ENCODE measurements around the gene ASTE1.

Gene ASTE1

DNA sequence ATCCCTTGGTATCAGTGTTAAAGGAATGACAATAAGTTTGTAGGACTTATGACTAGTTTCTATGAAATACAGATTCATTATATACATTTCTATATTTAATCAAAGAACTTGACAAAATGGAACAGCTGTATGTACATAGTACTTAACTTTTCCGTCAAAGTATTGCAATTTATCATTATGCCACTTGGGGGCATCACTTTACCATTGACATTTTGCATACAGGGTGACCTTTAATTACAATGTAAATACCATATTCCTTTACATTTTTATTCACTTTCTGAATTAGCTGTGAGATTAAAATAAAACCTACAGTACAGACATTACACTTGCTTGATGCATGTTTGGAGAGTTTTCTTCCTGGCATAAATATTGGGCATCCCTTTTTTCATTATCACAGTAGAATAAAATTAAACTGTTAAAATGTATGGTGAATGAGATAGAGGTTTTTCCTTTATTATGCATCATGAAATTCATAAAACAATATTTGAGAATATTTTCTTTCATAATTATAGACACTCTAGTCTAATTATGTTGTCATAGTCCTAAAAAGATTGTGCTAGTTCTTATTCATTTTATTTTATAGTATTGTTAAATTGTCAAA, 7.0 kb upstream of the ASTE1 start:
- no peaks in the 10 kb centered on the region for H3K36me3 ChIP-seq (ENCODE audit: insufficient read depth, low read length)
- H3K4me3 ChIP-seq (ENCODE audit: low read length, poor library complexity, severe bottlenecking) = no peak overlapping the region
- no peak overlapping the region for H3K9ac ChIP-seq (ENCODE audit: low read depth, low read length, poor library complexity, severe bottlenecking)
- H3K9me3 ChIP-seq (ENCODE audit: insufficient read depth, low read depth, low read length) = no peaks in the 10 kb centered on the region
- H2AFZ ChIP-seq (ENCODE audit: low read length) = peak overlapping the region; percentile 13; the same call in 1 of the 2 replicates
- no peaks in the 10 kb centered on the region for H3K4me1 ChIP-seq (ENCODE audit: insufficient read depth, low read length, poor library complexity, severe bottlenecking)
- no peaks in the 10 kb centered on the region for H3F3A ChIP-seq (ENCODE audit: low read depth)
- no peaks in the 10 kb centered on the region for H3K9me2 ChIP-seq (replicated peaks; ENCODE audit: low read depth, low read length)
- H3K79me2 ChIP-seq (ENCODE audit: insufficient read depth, low read length) = no peaks in the 10 kb centered on the region
- H3K4me2 ChIP-seq (ENCODE audit: low read depth, low read length, poor library complexity, severe bottlenecking) = no peak overlapping the region
- no peaks in the 10 kb centered on the region for H4K20me1 ChIP-seq (ENCODE audit: insufficient read depth, low read length, poor library complexity, severe bottlenecking)
- TF ChIP-seq EZH2phosphoT487 (IDR thresholded peaks at IDR 0.05; ENCODE audit: borderline replicate concordance) = no peak
- TF ChIP-seq, protein P1, sequence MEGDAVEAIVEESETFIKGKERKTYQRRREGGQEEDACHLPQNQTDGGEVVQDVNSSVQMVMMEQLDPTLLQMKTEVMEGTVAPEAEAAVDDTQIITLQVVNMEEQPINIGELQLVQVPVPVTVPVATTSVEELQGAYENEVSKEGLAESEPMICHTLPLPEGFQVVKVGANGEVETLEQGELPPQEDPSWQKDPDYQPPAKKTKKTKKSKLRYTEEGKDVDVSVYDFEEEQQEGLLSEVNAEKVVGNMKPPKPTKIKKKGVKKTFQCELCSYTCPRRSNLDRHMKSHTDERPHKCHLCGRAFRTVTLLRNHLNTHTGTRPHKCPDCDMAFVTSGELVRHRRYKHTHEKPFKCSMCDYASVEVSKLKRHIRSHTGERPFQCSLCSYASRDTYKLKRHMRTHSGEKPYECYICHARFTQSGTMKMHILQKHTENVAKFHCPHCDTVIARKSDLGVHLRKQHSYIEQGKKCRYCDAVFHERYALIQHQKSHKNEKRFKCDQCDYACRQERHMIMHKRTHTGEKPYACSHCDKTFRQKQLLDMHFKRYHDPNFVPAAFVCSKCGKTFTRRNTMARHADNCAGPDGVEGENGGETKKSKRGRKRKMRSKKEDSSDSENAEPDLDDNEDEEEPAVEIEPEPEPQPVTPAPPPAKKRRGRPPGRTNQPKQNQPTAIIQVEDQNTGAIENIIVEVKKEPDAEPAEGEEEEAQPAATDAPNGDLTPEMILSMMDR (conservative IDR thresholded peaks at IDR 0.05; ENCODE audit: low read length) = peak; percentile 83
- H3K27me3 ChIP-seq (ENCODE audit: insufficient read depth, low read length, poor library complexity, severe bottlenecking) = no peaks in the 10 kb centered on the region

DNA sequence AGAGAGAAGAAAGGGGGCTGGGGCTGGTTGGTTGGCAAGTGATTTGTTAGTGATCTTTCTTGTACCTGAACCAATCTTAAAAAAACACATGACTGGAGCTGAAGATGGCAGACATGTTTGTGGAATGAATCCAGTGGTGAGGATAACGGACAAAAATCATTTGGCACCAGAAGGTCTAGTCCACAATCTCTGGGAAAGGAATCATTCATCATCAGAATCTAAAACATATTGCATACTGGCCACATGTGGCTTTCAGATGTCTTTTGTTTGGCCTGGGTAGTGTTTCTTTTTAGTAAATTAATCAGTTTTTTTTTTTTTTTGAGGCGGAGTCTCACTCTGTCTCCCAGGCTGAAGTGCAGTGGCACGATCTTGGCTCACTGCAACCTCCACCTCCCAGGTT, 5.0 kb upstream of the ASTE1 start:
- H3K9me3 ChIP-seq (ENCODE audit: insufficient read depth, low read depth, low read length) = no peaks in the 10 kb centered on the region
- no peak overlapping the region for H2AFZ ChIP-seq (ENCODE audit: low read length)

DNA sequence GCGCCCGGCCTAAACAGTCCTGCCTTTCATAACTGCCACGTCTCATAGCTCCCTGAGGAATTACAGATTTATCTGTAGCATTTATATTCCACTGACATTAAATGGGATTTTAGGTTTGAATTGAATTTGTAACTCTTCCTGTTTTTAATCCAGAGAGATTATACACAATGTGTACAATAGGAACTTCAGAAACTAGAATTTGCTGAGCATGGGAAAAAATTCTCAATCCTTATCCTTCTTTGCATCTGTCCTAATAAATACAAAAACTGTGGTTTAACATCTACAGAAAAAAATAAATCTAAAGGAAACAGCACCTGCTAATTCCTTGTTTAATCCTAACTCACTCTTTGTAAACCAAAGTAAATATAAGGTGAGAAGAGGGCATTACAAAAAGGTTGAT, 2.2 kb upstream of the ASTE1 start:
- Histone ChIP-seq H2AFZ (ENCODE audit: low read length) (no peak overlapping the region), H3K36me3 (ENCODE audit: insufficient read depth, low read length) (no peaks in the 10 kb centered on the region), H3K9me2 (replicated peaks; ENCODE audit: low read depth, low read length) (no peaks in the 10 kb centered on the region), H3K79me2 (ENCODE audit: insufficient read depth, low read length) (peaks cover 24% of the 10 kb centered on the region), H3K9ac (ENCODE audit: low read depth, low read length, poor library complexity, severe bottlenecking) (no peak overlapping the region), H3K27me3 (ENCODE audit: insufficient read depth, low read length, poor library complexity, severe bottlenecking) (no peaks in the 10 kb centered on the region), H3K4me2 (ENCODE audit: low read depth, low read length, poor library complexity, severe bottlenecking) (no peak overlapping the region), H3K4me1 (ENCODE audit: insufficient read depth, low read length, poor library complexity, severe bottlenecking) (peaks cover 28% of the 10 kb centered on the region), H3K4me3 (ENCODE audit: low read length, poor library complexity, severe bottlenecking) (no peak overlapping the region), H3F3A (ENCODE audit: low read depth) (no peaks in the 10 kb centered on the region), H4K20me1 (ENCODE audit: insufficient read depth, low read length, poor library complexity, severe bottlenecking) (no peaks in the 10 kb centered on the region), H3K9me3 (ENCODE audit: insufficient read depth, low read depth, low read length) (no peaks in the 10 kb centered on the region)
- TF ChIP-seq EZH2phosphoT487 (IDR thresholded peaks at IDR 0.05; ENCODE audit: borderline replicate concordance) = no peak

More for the DNA sequence above, 5.0 kb upstream of the ASTE1 start:
- no peaks in the 10 kb centered on the region for H4K20me1 ChIP-seq (ENCODE audit: insufficient read depth, low read length, poor library complexity, severe bottlenecking)
- no peaks in the 10 kb centered on the region for H3F3A ChIP-seq (ENCODE audit: low read depth)
- H3K79me2 ChIP-seq (ENCODE audit: insufficient read depth, low read length) = no peaks in the 10 kb centered on the region
- no peaks in the 10 kb centered on the region for H3K9me2 ChIP-seq (replicated peaks; ENCODE audit: low read depth, low read length)
- no peak overlapping the region for H3K9ac ChIP-seq (ENCODE audit: low read depth, low read length, poor library complexity, severe bottlenecking)
- no peaks in the 10 kb centered on the region for H3K36me3 ChIP-seq (ENCODE audit: insufficient read depth, low read length)
- no peak for TF ChIP-seq EZH2phosphoT487 (IDR thresholded peaks at IDR 0.05; ENCODE audit: borderline replicate concordance)
- TF ChIP-seq, protein P1 (conservative IDR thresholded peaks at IDR 0.05; ENCODE audit: low read length) = no peak
- H3K4me2 ChIP-seq (ENCODE audit: low read depth, low read length, poor library complexity, severe bottlenecking) = no peak overlapping the region
- no peaks in the 10 kb centered on the region for H3K27me3 ChIP-seq (ENCODE audit: insufficient read depth, low read length, poor library complexity, severe bottlenecking)
- no peak overlapping the region for H3K4me3 ChIP-seq (ENCODE audit: low read length, poor library complexity, severe bottlenecking)
- H3K4me1 ChIP-seq (ENCODE audit: insufficient read depth, low read length, poor library complexity, severe bottlenecking) = peaks cover 4% of the 10 kb centered on the region

DNA sequence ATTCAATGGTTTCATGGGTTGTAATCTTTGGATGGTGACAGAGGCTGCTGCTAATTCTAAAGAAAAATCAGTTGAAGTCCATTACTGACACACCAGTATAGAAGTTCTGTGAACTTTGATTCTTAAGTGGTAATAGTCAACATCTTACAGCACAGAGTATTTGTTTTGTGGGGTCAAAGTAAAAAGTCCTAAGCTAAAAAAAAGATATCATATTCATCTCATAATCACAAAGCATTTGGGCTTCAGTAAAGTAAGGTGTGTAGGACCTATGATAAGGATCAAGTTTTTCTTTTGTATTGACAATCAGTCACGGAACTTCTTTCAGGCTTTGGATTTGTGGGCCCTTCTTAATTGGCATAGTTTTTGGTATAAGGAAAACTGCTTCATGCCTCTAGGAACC, 1.1 kb downstream of the ASTE1 start:
- Histone ChIP-seq H3K9me3 (ENCODE audit: insufficient read depth, low read depth, low read length) (no peaks in the 10 kb centered on the region), H3K79me2 (ENCODE audit: insufficient read depth, low read length) (peaks cover 42% of the 10 kb centered on the region), H3K9ac (ENCODE audit: low read depth, low read length, poor library complexity, severe bottlenecking) (peak overlapping the region; percentile 80), H3K9me2 (replicated peaks; ENCODE audit: low read depth, low read length) (no peaks in the 10 kb centered on the region), H3K36me3 (ENCODE audit: insufficient read depth, low read length) (no peaks in the 10 kb centered on the region), H3K27me3 (ENCODE audit: insufficient read depth, low read length, poor library complexity, severe bottlenecking) (no peaks in the 10 kb centered on the region), H2AFZ (ENCODE audit: low read length) (no peak overlapping the region), H4K20me1 (ENCODE audit: insufficient read depth, low read length, poor library complexity, severe bottlenecking) (no peaks in the 10 kb centered on the region), H3K4me2 (ENCODE audit: low read depth, low read length, poor library complexity, severe bottlenecking) (peak overlapping the region; percentile 93), H3K4me1 (ENCODE audit: insufficient read depth, low read length, poor library complexity, severe bottlenecking) (peaks cover 57% of the 10 kb centered on the region), H3K4me3 (ENCODE audit: low read length, poor library complexity, severe bottlenecking) (peak overlapping the region; percentile 80), H3F3A (ENCODE audit: low read depth) (no peaks in the 10 kb centered on the region)
- TF ChIP-seq EZH2phosphoT487 (IDR thresholded peaks at IDR 0.05; ENCODE audit: borderline replicate concordance) = no peak
- TF ChIP-seq, protein P1 (conservative IDR thresholded peaks at IDR 0.05; ENCODE audit: low read length) = no peak
